GM23248 (cell line): ENCODE results near the gene ESPNL. TPM values are rescaled to one million over a fixed set of nuclear protein-coding genes. Genes with fewer than 3 reads are reported as not detected.

ENCODE experiments used
- DNase-seq: peaks from one replicate; pipeline ENCODE4 v3.0.0-alpha.2; 2015
- H2AFZ ChIP-seq: fragments of 200-600 bp; sonication (generic); 2 replicates; pipeline ENCODE4 v1.6.1; 2016; ENCODE audit warnings: antibody characterized with exemption
- H3F3A ChIP-seq: fragments of 200-600 bp; sonication (generic); 2 replicates; pipeline ENCODE4 v1.6.1; 2016; ENCODE audit warnings: mild to moderate bottlenecking, antibody characterized with exemption, mixed run types; ENCODE audit not compliant: insufficient read depth
- H3K27ac ChIP-seq: fragments of 200-600 bp; sonication (generic); 2 replicates; pipeline ENCODE4 v1.5.1; 2016; ENCODE audit warnings: mild to moderate bottlenecking
- H3K27me3 ChIP-seq: fragments of 200-600 bp; sonication (generic); replicated peaks from 2 replicates; pipeline ENCODE4 v1.6.1; 2016; ENCODE audit warnings: mild to moderate bottlenecking; ENCODE audit not compliant: insufficient read depth
- H3K36me3 ChIP-seq: fragments of 200-600 bp; sonication (generic); 2 replicates; pipeline ENCODE4 v1.6.1; 2016; ENCODE audit warnings: low read depth, mild to moderate bottlenecking
- H3K4me1 ChIP-seq: fragments of 200-600 bp; sonication (generic); 2 replicates; pipeline ENCODE4 v1.6.1; 2016; ENCODE audit warnings: mild to moderate bottlenecking; ENCODE audit not compliant: insufficient read depth
- H3K4me2 ChIP-seq: fragments of 200-600 bp; sonication (generic); one replicate; pipeline ENCODE4 v1.6.1; 2016; ENCODE audit warnings: mild to moderate bottlenecking; ENCODE audit not compliant: unreplicated experiment
- H3K4me3 ChIP-seq: fragments of 200-600 bp; sonication (generic); 2 replicates; pipeline ENCODE4 v1.5.1; 2016; ENCODE audit warnings: mild to moderate bottlenecking
- H3K79me2 ChIP-seq: fragments of 200-600 bp; sonication (generic); 2 replicates; pipeline ENCODE4 v1.6.1; 2016; ENCODE audit warnings: mild to moderate bottlenecking; ENCODE audit not compliant: insufficient read depth
- H3K9ac ChIP-seq: fragments of 200-600 bp; sonication (generic); 2 replicates; pipeline ENCODE4 v1.6.1; 2016; ENCODE audit warnings: mild to moderate bottlenecking
- H3K9me2 ChIP-seq: fragments of 200-600 bp; sonication (generic); 2 replicates; pipeline ENCODE4 v1.6.1; 2016; ENCODE audit warnings: mixed run types, mild to moderate bottlenecking, moderate library complexity; ENCODE audit not compliant: insufficient read depth
- H3K9me3 ChIP-seq: fragments of 200-600 bp; sonication (generic); one replicate; pipeline ENCODE4 v1.6.1; 2017; ENCODE audit warnings: low read depth
- H4K20me1 ChIP-seq: fragments of 200-600 bp; sonication (generic); 2 replicates; pipeline ENCODE4 v1.6.0; 2016; ENCODE audit not compliant: insufficient read depth
- EZH2 ChIP-seq: fragments of 200-600 bp; sonication (generic); IDR thresholded peaks from 2 replicates; pipeline ENCODE4 v1.6.1; 2018; ENCODE audit warnings: antibody characterized with exemption, mild to moderate bottlenecking; ENCODE audit not compliant: insufficient read depth, poor library complexity, severe bottlenecking
- EZH2phosphoT487 ChIP-seq: fragments of 200-600 bp; sonication (generic); IDR thresholded peaks from 2 replicates; pipeline ENCODE4 v1.6.1; 2018; ENCODE audit warnings: antibody characterized with exemption, moderate library complexity, mild to moderate bottlenecking, low read depth; ENCODE audit not compliant: insufficient read depth
- WGBS, 2 experiments: methylation state at CpG; one replicate each; pipeline ENCODE4 v1.1.6; 2015 to 2017; ENCODE audit warnings: low lambda C conversion rate in 2 of 2, low coverage in 1 of 2; ENCODE audit errors: missing lambda C conversion rate in 2 of 2; 5-methylcytosine and 5-hydroxymethylcytosine counted together
- in situ Hi-C: fragments of 300-500 bp; cut with MboI; formaldehyde crosslinking; loops from 2 replicates; pipeline ENCODE4 v1.15.0; 2020
- polyA plus RNA-seq: library from polyadenylated mRNA; unstranded; fragments of >200 nt; fragmentation: Nextera tagmentation; extraction: Ambion mirVana; gene quantifications from 2 replicates; pipeline ENCODE4 v1.2.1, GENCODE V29; 2016
- total RNA-seq: library from RNA; depleted of rRNA; stranded (reverse); fragments of >200 nt; shearing (Covaris generic); gene quantifications from 2 replicates; pipeline ENCODE4 v1.2.3, GENCODE V29; 2014

Gene ESPNL
- total and polyA plus RNA-seq, 2 experiments from 2014 or later: 0.60 to 1.4 TPM

DNA sequence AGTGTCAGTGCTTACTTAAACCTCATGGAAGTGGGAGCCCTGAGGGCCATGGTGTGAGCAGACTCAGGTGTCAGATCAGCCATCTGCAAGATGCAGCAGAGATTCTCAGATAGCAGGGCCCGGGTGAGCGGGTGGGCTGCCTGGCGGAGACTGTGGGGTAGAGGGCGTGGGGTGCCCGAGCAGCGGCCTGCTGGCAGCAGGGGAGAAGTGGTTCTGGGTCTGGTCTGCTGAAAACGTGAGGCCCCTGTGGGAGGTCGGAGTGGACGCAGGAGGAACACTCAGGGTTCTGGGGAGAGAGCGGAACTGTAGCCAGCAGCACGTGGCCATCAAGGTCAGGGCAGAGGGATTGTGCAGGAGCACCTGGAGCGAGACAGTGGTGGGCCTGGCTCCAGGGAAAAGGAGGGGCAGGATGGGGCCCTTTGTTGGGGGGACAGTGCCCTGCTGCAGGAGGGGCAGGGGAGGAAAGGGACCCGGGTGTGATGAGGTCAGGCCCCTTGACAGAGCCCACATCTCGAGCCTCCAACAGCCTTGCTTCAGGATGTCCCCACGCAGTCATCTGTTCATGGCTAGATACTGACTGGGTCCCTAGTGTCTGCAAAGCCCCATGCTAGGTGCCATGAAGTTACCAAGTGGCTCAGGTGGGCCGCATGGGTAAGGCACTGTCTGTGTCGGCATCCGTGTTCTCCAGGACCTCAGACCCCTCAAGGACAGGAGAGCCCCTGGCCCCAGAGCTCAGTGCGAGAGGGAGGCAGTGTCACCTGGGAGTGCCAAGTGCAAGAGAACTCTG, 2.7 kb upstream of the ESPNL start:
- H4K20me1 ChIP-seq: no peaks in the 10 kb centered on the region
- no peaks in the 10 kb centered on the region for H3K9me3 ChIP-seq
- no peaks in the 10 kb centered on the region for H3F3A ChIP-seq
- TF ChIP-seq EZH2: no peak
- no peak for TF ChIP-seq EZH2phosphoT487
- H2AFZ ChIP-seq: no peak overlapping the region
- in situ Hi-C loops: no loop called here
- H3K79me2 ChIP-seq: no peaks in the 10 kb centered on the region
- no peak for DNase-seq
- no peak overlapping the region for H3K4me3 ChIP-seq
- H3K27me3 ChIP-seq: no peaks in the 10 kb centered on the region
- H3K4me1 ChIP-seq: no peaks in the 10 kb centered on the region
- WGBS, 2 experiments: 89 to 91% methylated on average over 16 to 19 of the region's 19 CpGs
- no peaks in the 10 kb centered on the region for H3K36me3 ChIP-seq
- no peaks in the 10 kb centered on the region for H3K9me2 ChIP-seq
- H3K27ac ChIP-seq: no peak overlapping the region
- H3K4me2 ChIP-seq: no peak overlapping the region
- H3K9ac ChIP-seq: no peak overlapping the region

GRCh38 chr2:238097988-238098871, 1.9 kb upstream of the ESPNL start:
- no peak overlapping the region for H3K27ac ChIP-seq
- 78 to 79% methylated on average over 35 to 37 of the region's 37 CpGs for WGBS, 2 experiments
- TF ChIP-seq EZH2phosphoT487: no peak
- no peak for TF ChIP-seq EZH2
- H3K4me2 ChIP-seq: no peak overlapping the region
- H3K27me3 ChIP-seq: no peaks in the 10 kb centered on the region
- peak; percentile 73 for DNase-seq
- no peaks in the 10 kb centered on the region for H3K36me3 ChIP-seq
- H3K9ac ChIP-seq: no peak overlapping the region
- no peaks in the 10 kb centered on the region for H3K4me1 ChIP-seq
- no peaks in the 10 kb centered on the region for H4K20me1 ChIP-seq
- H3K79me2 ChIP-seq: no peaks in the 10 kb centered on the region
- no peak overlapping the region for H3K4me3 ChIP-seq
- no peak overlapping the region for H2AFZ ChIP-seq
- no peaks in the 10 kb centered on the region for H3K9me3 ChIP-seq
- no peaks in the 10 kb centered on the region for H3F3A ChIP-seq
- no peaks in the 10 kb centered on the region for H3K9me2 ChIP-seq
- in situ Hi-C loops: no loop called here

- TF ChIP-seq EZH2: no peak
- TF ChIP-seq EZH2phosphoT487: no peak
- H3K27me3 ChIP-seq: no peaks in the 10 kb centered on the region
- H3F3A ChIP-seq: no peaks in the 10 kb centered on the region
- DNase-seq: no peak
- no peaks in the 10 kb centered on the region for H3K79me2 ChIP-seq
- no peaks in the 10 kb centered on the region for H3K9me3 ChIP-seq
- no peak overlapping the region for H2AFZ ChIP-seq
- no peaks in the 10 kb centered on the region for H4K20me1 ChIP-seq
- H3K4me2 ChIP-seq: no peak overlapping the region
- no peak overlapping the region for H3K4me3 ChIP-seq
- no peaks in the 10 kb centered on the region for H3K9me2 ChIP-seq
- no peak overlapping the region for H3K9ac ChIP-seq
- WGBS, 2 experiments: 68 to 70% methylated on average over 17 of the region's 17 CpGs
- no peaks in the 10 kb centered on the region for H3K36me3 ChIP-seq
- no peak overlapping the region for H3K27ac ChIP-seq
- no peaks in the 10 kb centered on the region for H3K4me1 ChIP-seq
- in situ Hi-C loops: no loop called here
Measured at GRCh38 chr2:238098901-238099713, 1.0 kb upstream of the ESPNL start.

DNA sequence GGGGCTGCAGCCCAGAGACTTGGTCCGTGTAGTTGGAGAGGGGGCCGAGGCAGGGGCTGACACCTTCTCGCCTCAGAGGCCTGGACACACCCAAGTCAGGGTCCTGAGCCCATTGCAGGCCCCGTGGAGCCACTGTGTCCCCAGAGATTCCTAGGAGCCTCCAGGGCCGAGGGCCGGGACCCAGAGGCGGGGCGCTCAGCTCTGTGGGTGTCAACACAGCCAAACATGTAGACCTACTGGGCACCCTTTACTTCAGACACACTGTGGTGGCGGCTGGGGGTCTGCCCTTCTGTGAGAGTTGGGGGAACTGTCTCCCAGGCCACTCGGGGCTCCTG, 459 bp upstream of the ESPNL start:
- 74 to 79% methylated on average over 10 of the region's 10 CpGs for WGBS, 2 experiments
- TF ChIP-seq EZH2phosphoT487 (no peak), EZH2 (no peak)
- no peaks in the 10 kb centered on the region for H3K9me3 ChIP-seq
- DNase-seq: no peak
- H3K27me3 ChIP-seq: no peaks in the 10 kb centered on the region
- in situ Hi-C loops: no loop called here
- no peak overlapping the region for H3K4me2 ChIP-seq
- no peaks in the 10 kb centered on the region for H3K79me2 ChIP-seq
- no peaks in the 10 kb centered on the region for H3F3A ChIP-seq
- H3K27ac ChIP-seq: no peak overlapping the region
- H4K20me1 ChIP-seq: no peaks in the 10 kb centered on the region
- no peak overlapping the region for H2AFZ ChIP-seq
- H3K36me3 ChIP-seq: no peaks in the 10 kb centered on the region
- no peak overlapping the region for H3K4me3 ChIP-seq
- H3K9me2 ChIP-seq: no peaks in the 10 kb centered on the region
- no peaks in the 10 kb centered on the region for H3K4me1 ChIP-seq
- no peak overlapping the region for H3K9ac ChIP-seq
